Measurements from ENCODE around the gene RPS6KB1.

GRCh38 chr17:59872351-59872750 is 20.6 kb upstream of the RPS6KB1 start:
- TF ChIP-seq CTCF (IDR thresholded peaks at IDR 0.05) (no peak), POLR2A (IDR thresholded peaks at IDR 0.05) (no peak)
